HFFc6 (cell line): ENCODE results near the gene MR1. TPM values are rescaled to one million over a fixed set of nuclear protein-coding genes. Genes with fewer than 3 reads are reported as not detected.

Experiments
- DNase-seq: peaks from one replicate; pipeline ENCODE4 v3.0.0-alpha.2; 2018
- H3K27ac Mint-ChIP-seq: 2 replicates; pipeline ENCODE4 v1.8.0; 2020; ENCODE audit warnings: mild to moderate bottlenecking, mixed read lengths
- H3K27me3 Mint-ChIP-seq: 2 replicates; pipeline ENCODE4 v1.8.0; 2021; ENCODE audit warnings: mild to moderate bottlenecking, moderate library complexity, mixed read lengths; ENCODE audit not compliant: insufficient read depth
- H3K36me3 Mint-ChIP-seq: 2 replicates; pipeline ENCODE4 v1.8.0; 2021; ENCODE audit warnings: low read depth, mixed read lengths
- H3K4me1 Mint-ChIP-seq: 2 replicates; pipeline ENCODE4 v1.8.0; 2020; ENCODE audit warnings: low read depth, mixed read lengths
- H3K4me3 Mint-ChIP-seq: 2 replicates; pipeline ENCODE4 v1.8.0; 2020; ENCODE audit warnings: mild to moderate bottlenecking, moderate library complexity, mixed read lengths
- H3K9me3 Mint-ChIP-seq: 2 replicates; pipeline ENCODE4 v1.8.0; 2020; ENCODE audit warnings: mild to moderate bottlenecking, mixed read lengths
- CTCF ChIP-seq: fragments of 200-600 bp; sonication (generic); IDR thresholded peaks from 2 replicates; pipeline ENCODE4 v1.5.0; 2021; ENCODE audit warnings: antibody characterized with exemption, mild to moderate bottlenecking
- total RNA-seq, 6 experiments: library from RNA; stranded (reverse); fragmentation: NEBNext Ultra II Directional; extraction: Animal tissue kit (Norgen Biotek cat#: 25700); gene quantifications; 2 replicates in 1 of 6; 3 replicates in 5 of 6; pipeline ENCODE4 v1.2.3, GENCODE V29; 2021

The MR1 gene
- total RNA-seq, 6 experiments from 2014 or later, result 27.2 to 39.2 (median 32.2) TPM

- no peaks in the 10 kb centered on the region for H3K36me3 Mint-ChIP-seq
- peak overlapping the region; percentile 84 for H3K27ac Mint-ChIP-seq
- no peaks in the 10 kb centered on the region for H3K9me3 Mint-ChIP-seq
- peaks cover 82% of the 10 kb centered on the region for H3K4me1 Mint-ChIP-seq
- TF ChIP-seq CTCF, result no peak
- DNase-seq, result no peak
- H3K27me3 Mint-ChIP-seq, result 0 out of 2 replicates have a peak, but pooled peaks cover 4% of the 10 kb centered on the region
- peak overlapping the region; percentile 91 for H3K4me3 Mint-ChIP-seq
Measured at GRCh38 chr1:181104042-181104789, 70.4 kb downstream of the MR1 start.

- peak overlapping the region; percentile 91 for H3K4me3 Mint-ChIP-seq
- no peak for DNase-seq
- H3K9me3 Mint-ChIP-seq, result no peaks in the 10 kb centered on the region
- H3K36me3 Mint-ChIP-seq, result no peaks in the 10 kb centered on the region
- peak; percentile 65 for TF ChIP-seq CTCF
- H3K4me1 Mint-ChIP-seq, result peaks cover 82% of the 10 kb centered on the region
- peak overlapping the region; percentile 84 for H3K27ac Mint-ChIP-seq
- peaks cover 4% of the 10 kb centered on the region; the same call in 1 of the 2 replicates for H3K27me3 Mint-ChIP-seq
Measured at GRCh38 chr1:181104790-181105133, 71.0 kb downstream of the MR1 start.

- TF ChIP-seq CTCF, result no peak
- H3K4me3 Mint-ChIP-seq, result peak overlapping the region; percentile 91
- no peaks in the 10 kb centered on the region for H3K36me3 Mint-ChIP-seq
- DNase-seq, result peak; percentile 86
- no peaks in the 10 kb centered on the region for H3K9me3 Mint-ChIP-seq
- H3K27ac Mint-ChIP-seq, result peak overlapping the region; percentile 84
- peaks cover 78% of the 10 kb centered on the region for H3K4me1 Mint-ChIP-seq
- peaks cover 4% of the 10 kb centered on the region; the same call in 1 of the 2 replicates for H3K27me3 Mint-ChIP-seq
Measured at GRCh38 chr1:181105134-181106021, 71.6 kb downstream of the MR1 start.

- H3K4me1 Mint-ChIP-seq, result peaks cover 77% of the 10 kb centered on the region
- TF ChIP-seq CTCF, result no peak
- peaks cover 3% of the 10 kb centered on the region; the same call in 1 of the 2 replicates for H3K36me3 Mint-ChIP-seq
- H3K4me3 Mint-ChIP-seq, result peak overlapping the region; percentile 82
- peak overlapping the region; percentile 71 for H3K27ac Mint-ChIP-seq
- no peak for DNase-seq
- H3K9me3 Mint-ChIP-seq, result peaks cover 2% of the 10 kb centered on the region; the same call in 1 of the 2 replicates
- H3K27me3 Mint-ChIP-seq, result peaks cover 4% of the 10 kb centered on the region; the same call in 1 of the 2 replicates
Measured at GRCh38 chr1:181106022-181106312, 72.2 kb downstream of the MR1 start.

GRCh38 chr1:181106479-181106878 is 72.7 kb downstream of the MR1 start:
- Mint-ChIP-seq H3K27ac (no peak overlapping the region), H3K36me3 (peaks cover 8% of the 10 kb centered on the region), H3K9me3 (peaks cover 7% of the 10 kb centered on the region; the same call in 1 of the 2 replicates), H3K4me1 (peaks cover 77% of the 10 kb centered on the region), H3K4me3 (peak overlapping the region; percentile 82; the same call in 1 of the 2 replicates), H3K27me3 (peaks cover 7% of the 10 kb centered on the region; the same call in 1 of the 2 replicates)
- DNase-seq, result no peak
- TF ChIP-seq CTCF, result no peak
